ENCODE data around the gene VAC14. TPM values are rescaled to one million over a fixed set of nuclear protein-coding genes. Genes with fewer than 3 reads are reported as not detected.

VAC14 gene
- total and polyA plus RNA-seq, 2 of the 8 experiments (the other 6 are each of a cell fraction or from before 2014, with no cell fraction given), result 56.0 to 108 TPM

- Histone ChIP-seq H3K4me3 (ENCODE audit: extremely low read depth in 1 of 4, insufficient read depth in 2 of 4, low read depth in 3 of 4, low read length in 4 of 4) (no peak overlapping the region), H3K9ac (replicated peaks in 1 of 4; ENCODE audit: extremely low read depth in 1 of 4, low read depth in 3 of 4, low read length in 3 of 4) (no peak overlapping the region), H2BK20ac (ENCODE audit: low read length) (no peak overlapping the region), H2AK5ac (ENCODE audit: low read depth, low read length) (no peak overlapping the region), H3K18ac (ENCODE audit: extremely low read depth, low read length) (no peak overlapping the region), H2BK15ac (ENCODE audit: low read length) (no peak overlapping the region), H4K8ac (ENCODE audit: extremely low read depth, insufficient read depth, low read length) (no peak overlapping the region), H4K5ac (ENCODE audit: insufficient read length, low read depth, low read length) (no peak overlapping the region), H2BK12ac (ENCODE audit: low read depth, low read length) (no peak overlapping the region), H3K79me1 (ENCODE audit: low read depth, low read length) (no peaks in the 10 kb centered on the region), H3K4me2 (ENCODE audit: insufficient read depth in 1 of 2, low read depth in 2 of 2, low read length in 2 of 2) (no peak overlapping the region), H3K27ac (ENCODE audit: low read depth, low read length) (no peak overlapping the region), H3K56ac (replicated peaks; ENCODE audit: insufficient read length, low read depth, low read length) (no peak overlapping the region), H3K14ac (ENCODE audit: insufficient read length) (no peak overlapping the region), H3K4ac (replicated peaks; ENCODE audit: insufficient read length, low read depth, low read length) (no peak overlapping the region), H3K9me3 (ENCODE audit: insufficient read depth in 2 of 2, low read depth in 1 of 2, low read length in 1 of 2) (no peaks in the 10 kb centered on the region), H3K23ac (ENCODE audit: insufficient read length) (no peak overlapping the region), H4K20me1 (replicated peaks in 1 of 2; ENCODE audit: control insufficient read depth in 1 of 2, insufficient read depth in 2 of 2, low read length in 2 of 2) (peaks cover 0 to 4% of the 10 kb centered on the region in 2 experiments), H3K27me3 (replicated peaks in 1 of 4; ENCODE audit: control insufficient read depth in 3 of 4, extremely low read depth in 1 of 4, insufficient read depth in 3 of 4, low read length in 3 of 4) (no peaks in the 10 kb centered on the region), H3K36me3 (ENCODE audit: control insufficient read depth in 2 of 4, insufficient read depth in 4 of 4, low read length in 3 of 4) (peaks cover 0 to 4% (median 2%) of the 10 kb centered on the region in 4 experiments; a peak in 4 of 8 replicates), H2BK5ac (ENCODE audit: low read depth, low read length) (no peak overlapping the region), H2AFZ (ENCODE audit: low read length) (no peak overlapping the region), H4K91ac (replicated peaks; ENCODE audit: insufficient read length, low read length) (no peak overlapping the region), H3K79me2 (ENCODE audit: control insufficient read depth in 1 of 2, insufficient read depth in 2 of 2, low read length in 2 of 2) (no peaks in the 10 kb centered on the region), H3K4me1 (replicated peaks in 1 of 4; ENCODE audit: control insufficient read depth in 3 of 4, insufficient read depth in 4 of 4, low read length in 3 of 4) (no peaks in the 10 kb centered on the region), H3K23me2 (ENCODE audit: low read depth, low read length) (no peaks in the 10 kb centered on the region), H2BK120ac (replicated peaks; ENCODE audit: low read depth, low read length) (no peak overlapping the region)
- DNase-seq (ENCODE audit: low read depth in 1 of 2, low spot score in 2 of 2) (peak in 1 of 2 experiments; percentile 96), FAIRE-seq (peak; percentile 86)
- WGBS, 2 experiments (ENCODE audit: extremely low coverage in 1 of 2, insufficient coverage in 1 of 2, insufficient read length in 1 of 2, insufficient replicate concordance in 2 of 2, low coverage in 1 of 2, low lambda C conversion rate in 2 of 2, missing lambda C conversion rate in 1 of 2), result 71% methylated on average over 15 of the region's 15 CpGs; no CpG with 5 or more reads in 1 of the 2 experiments
- ChIA-PET POLR2A (ENCODE audit: partially characterized antibody) (interaction anchor here (0.9 to 2.4 kb wide), 7 partner anchors 8 to 95 kb away, joined by 3 to 6 read pairs (median 4); no protein-coding TSS in a partner anchor), CTCF (ENCODE audit: partially characterized antibody) (interaction anchor here (0.6 to 5.8 kb wide), 55 partner anchors 9 to 642 kb away, joined by 3 to 141 read pairs (median 6); partner anchors contain the start of gene MTSS2)
- TF ChIP-seq CTCF (IDR thresholded peaks at IDR 0.05; ENCODE audit: control extremely low read depth in 1 of 3, insufficient read depth in 1 of 3, low read depth in 1 of 3, low read length in 3 of 3) (peak; percentile 95 to 97 (median 95)), SP1 (IDR thresholded peaks at IDR 0.05; ENCODE audit: low read depth, low read length) (no peak), YY1 (IDR thresholded peaks at IDR 0.05; ENCODE audit: low read depth, low read length) (0 out of 2 replicates have a peak, but pooled peaks have one; percentile 30), RAD21 (IDR thresholded peaks at IDR 0.05 in 1 of 2, conservative IDR thresholded peaks at IDR 0.05 in 1 of 2; ENCODE audit: low read depth in 2 of 2, low read length in 2 of 2) (peak; percentile 93 to 95)
Observed at GRCh38 chr16:70770626-70771552, 30.1 kb downstream of the VAC14 start.
